Choroid plexus epithelial cell (primary cell): ENCODE results near the gene TP53BP2.

Source experiments
- DNase-seq: peaks from one replicate; pipeline ENCODE4 v3.0.0-alpha.2; 2010; ENCODE audit warnings: low read depth
- H3K4me3 ChIP-seq: 2 replicates; pipeline ENCODE4 v1.5.1; 2011; ENCODE audit warnings: low read depth, mild to moderate bottlenecking, control low read depth, low read length, moderate library complexity
- TF ChIP-seq, protein P1 (sequence below): conservative IDR thresholded peaks from 2 replicates; pipeline ENCODE4 v1.5.1; 2011; ENCODE audit warnings: low read depth, mild to moderate bottlenecking, control low read depth, inconsistent platforms, low read length, moderate library complexity

Gene TP53BP2

DNA sequence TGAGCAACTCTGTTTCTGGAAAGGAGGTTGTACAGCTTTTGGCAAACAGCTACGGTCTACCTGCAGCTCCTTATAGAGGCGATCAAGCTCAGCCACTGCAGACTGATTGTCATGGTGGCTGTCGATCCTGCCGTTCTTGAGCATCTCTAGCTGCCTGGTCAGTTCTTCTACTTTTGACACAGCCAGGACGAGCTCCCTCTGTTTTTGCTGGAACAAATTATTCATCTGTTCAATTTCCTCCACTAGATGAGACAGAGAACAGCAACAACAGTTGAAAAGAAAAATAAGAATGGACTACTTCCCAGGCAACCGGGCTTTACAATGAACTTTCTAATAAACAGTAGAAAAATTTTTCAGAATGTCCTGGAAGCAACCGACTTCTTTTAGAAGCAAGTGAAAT, 42.5 kb downstream of the TP53BP2 start:
- TF ChIP-seq, protein P1, sequence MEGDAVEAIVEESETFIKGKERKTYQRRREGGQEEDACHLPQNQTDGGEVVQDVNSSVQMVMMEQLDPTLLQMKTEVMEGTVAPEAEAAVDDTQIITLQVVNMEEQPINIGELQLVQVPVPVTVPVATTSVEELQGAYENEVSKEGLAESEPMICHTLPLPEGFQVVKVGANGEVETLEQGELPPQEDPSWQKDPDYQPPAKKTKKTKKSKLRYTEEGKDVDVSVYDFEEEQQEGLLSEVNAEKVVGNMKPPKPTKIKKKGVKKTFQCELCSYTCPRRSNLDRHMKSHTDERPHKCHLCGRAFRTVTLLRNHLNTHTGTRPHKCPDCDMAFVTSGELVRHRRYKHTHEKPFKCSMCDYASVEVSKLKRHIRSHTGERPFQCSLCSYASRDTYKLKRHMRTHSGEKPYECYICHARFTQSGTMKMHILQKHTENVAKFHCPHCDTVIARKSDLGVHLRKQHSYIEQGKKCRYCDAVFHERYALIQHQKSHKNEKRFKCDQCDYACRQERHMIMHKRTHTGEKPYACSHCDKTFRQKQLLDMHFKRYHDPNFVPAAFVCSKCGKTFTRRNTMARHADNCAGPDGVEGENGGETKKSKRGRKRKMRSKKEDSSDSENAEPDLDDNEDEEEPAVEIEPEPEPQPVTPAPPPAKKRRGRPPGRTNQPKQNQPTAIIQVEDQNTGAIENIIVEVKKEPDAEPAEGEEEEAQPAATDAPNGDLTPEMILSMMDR, result no peak
- DNase-seq, result no peak
- H3K4me3 ChIP-seq, result no peak overlapping the region

DNA sequence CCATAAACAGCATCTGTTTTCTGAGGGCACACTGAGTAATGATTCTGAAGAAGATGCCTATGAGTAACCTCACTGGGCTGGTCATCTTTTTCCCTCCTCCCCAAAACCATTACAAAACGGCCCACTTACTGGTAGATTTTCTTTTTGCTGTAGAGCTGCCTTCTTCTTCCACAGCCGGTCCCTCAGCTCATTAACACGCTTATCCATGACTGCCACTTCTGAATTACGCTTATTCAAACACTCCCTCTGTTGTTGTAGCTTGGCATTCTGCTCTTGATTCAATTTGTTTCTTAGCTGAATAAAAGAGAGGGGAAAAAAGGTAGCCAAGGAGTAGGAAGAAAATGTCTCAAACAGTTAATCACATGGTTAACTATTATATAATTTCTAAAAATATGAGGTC, 43.1 kb downstream of the TP53BP2 start:
- no peak for DNase-seq
- H3K4me3 ChIP-seq, result no peak overlapping the region
- TF ChIP-seq, protein P1, result no peak

DNA sequence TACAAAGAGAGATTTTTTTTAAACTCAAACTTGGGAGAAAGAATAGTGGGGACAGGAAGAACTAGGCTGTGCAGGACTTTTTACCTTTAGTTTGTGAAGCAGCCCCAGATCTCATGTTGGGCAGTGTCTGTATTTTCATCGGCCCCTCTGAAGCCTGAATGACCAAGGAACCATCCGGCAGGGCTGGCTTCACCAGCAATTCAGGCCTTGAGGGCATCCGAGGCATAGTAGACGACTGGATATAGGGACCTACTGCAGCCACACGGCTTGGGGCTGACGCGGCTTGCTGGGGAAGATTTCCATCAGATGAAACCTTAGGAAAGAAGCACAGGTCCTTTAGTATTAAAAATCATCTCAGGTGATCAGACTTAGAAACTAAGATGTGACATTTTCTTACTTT, 43.7 kb downstream of the TP53BP2 start:
- no peak overlapping the region for H3K4me3 ChIP-seq
- no peak for DNase-seq
- TF ChIP-seq, protein P1, result no peak

DNA sequence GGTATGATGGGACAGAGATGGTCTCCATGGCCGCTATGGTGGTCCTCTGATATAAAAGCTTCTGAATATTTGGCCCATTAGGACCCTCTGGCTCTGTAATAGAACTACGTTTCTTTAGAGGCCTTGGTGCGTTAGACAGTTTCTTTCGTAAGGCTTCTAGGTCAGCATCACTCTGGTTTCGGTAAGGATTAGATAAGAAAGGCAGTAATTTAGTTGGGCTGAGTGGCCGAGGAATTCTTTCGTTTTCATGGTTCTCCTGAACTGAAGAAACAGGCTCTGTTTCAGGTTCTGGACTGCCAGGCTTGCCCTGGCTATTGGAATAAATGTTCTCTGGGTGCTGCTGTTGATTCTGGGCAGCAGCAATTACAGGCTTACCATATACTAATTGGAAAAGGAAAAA, 49.5 kb downstream of the TP53BP2 start:
- TF ChIP-seq, protein P1, result no peak
- H3K4me3 ChIP-seq, result no peak overlapping the region
- no peak for DNase-seq

DNA sequence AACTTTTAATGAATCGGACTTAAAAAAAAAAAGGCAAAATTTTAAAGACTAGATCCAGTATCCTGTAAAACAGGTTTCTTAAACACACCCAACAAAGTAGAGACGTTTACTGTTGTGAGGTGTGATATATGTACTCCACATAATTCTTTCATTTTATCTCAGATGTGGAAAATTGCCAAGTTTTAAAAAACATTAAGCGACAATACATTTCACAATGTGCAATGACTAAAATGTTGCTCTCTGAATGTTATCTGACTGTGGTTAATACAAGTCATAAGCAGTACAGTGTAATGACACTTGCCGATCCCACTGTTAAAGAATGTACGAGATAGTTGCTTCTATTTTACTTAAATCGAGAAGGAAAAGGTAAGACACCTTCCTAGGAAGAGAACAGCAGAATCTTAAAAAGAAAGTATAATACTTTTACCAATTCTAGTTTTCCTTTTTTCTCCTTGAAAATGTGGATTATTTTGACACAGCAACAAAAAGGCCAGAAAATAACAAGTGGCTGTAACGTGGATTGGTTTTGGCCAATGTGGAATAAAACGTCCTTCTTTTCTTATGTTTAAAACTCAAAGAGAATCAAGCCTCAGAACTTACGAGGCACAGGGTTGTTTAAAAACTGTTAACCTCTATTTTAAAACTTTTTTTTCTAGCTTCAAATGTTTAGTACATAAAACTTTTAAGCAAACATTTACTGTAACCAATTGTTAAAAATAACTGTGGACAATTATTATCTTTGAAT, 51.4 kb downstream of the TP53BP2 start:
- TF ChIP-seq, protein P1, result no peak
- no peak overlapping the region for H3K4me3 ChIP-seq
- DNase-seq, result peak; percentile 62

DNA sequence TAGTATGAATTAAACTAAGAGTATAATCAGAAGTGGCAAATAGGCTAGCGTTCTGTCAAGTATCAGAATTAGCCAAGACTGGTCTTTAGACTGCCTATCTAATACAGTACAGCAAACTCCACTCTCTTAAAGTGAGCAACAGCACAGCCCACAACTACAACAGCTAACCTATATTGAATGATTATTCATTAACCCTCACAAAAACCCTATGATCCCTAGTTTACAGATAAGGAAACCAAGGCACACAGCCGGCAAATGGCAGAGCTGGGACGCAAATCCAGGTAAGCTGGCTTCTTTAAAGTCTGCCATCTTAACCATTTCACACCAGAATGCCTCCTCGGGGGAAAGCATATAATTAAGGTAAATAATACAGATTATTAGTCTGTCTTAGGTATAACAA, 52.0 kb downstream of the TP53BP2 start:
- DNase-seq, result no peak
- TF ChIP-seq, protein P1, result no peak
- no peak overlapping the region for H3K4me3 ChIP-seq

DNA sequence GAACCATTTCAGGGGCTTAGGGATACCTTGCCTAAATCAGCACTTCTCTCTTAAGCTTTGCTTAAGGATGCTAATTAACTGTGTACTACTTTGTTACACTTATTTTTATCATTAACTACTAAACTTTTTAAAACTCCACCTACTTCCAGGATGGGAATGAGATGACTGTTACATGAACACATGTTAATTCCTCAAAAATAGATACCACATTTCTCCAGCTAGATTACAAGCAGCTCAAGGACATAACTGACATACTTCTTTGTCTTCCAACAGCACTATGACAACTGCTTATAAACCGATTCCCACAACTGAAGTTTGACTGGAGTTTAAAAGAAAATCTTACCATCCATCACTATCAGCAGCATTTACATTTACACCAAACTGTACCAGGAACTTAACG, 53.7 kb downstream of the TP53BP2 start:
- no peak for DNase-seq
- TF ChIP-seq, protein P1, result no peak
- H3K4me3 ChIP-seq, result no peak overlapping the region
